HEK293 (cell line): ENCODE measurements around the gene TUT1.

Experiments used
- ATF2 ChIP-seq: fragments of 450-650 bp; formaldehyde crosslinking; IDR thresholded peaks from 2 replicates; pipeline ENCODE4 v1.5.1; 2016; ENCODE audit warnings: missing biosample characterization, missing genetic modification characterization, low read depth
- GLIS1 ChIP-seq: fragments of 450-650 bp; formaldehyde crosslinking; IDR thresholded peaks from 2 replicates; pipeline ENCODE4 v1.5.1; 2016; ENCODE audit warnings: missing biosample characterization, missing genetic modification characterization
- KLF1 ChIP-seq: fragments of 450-650 bp; formaldehyde crosslinking; IDR thresholded peaks from 2 replicates; pipeline ENCODE4 v1.5.1; 2016; ENCODE audit warnings: missing biosample characterization, missing genetic modification characterization
- KLF16 ChIP-seq: fragments of 450-650 bp; formaldehyde crosslinking; IDR thresholded peaks from 2 replicates; pipeline ENCODE4 v1.5.1; 2017; ENCODE audit warnings: missing biosample characterization, missing genetic modification characterization
- PATZ1 ChIP-seq: fragments of 450-650 bp; formaldehyde crosslinking; IDR thresholded peaks from 2 replicates; pipeline ENCODE4 v1.5.1; 2016; ENCODE audit warnings: missing biosample characterization, missing genetic modification characterization
- PRDM6 ChIP-seq: fragments of 450-650 bp; formaldehyde crosslinking; IDR thresholded peaks from 2 replicates; pipeline ENCODE4 v1.5.1; 2017; ENCODE audit warnings: missing biosample characterization, missing genetic modification characterization
- SCRT2 ChIP-seq: fragments of 450-650 bp; formaldehyde crosslinking; IDR thresholded peaks from 2 replicates; pipeline ENCODE4 v1.5.1; 2016; ENCODE audit warnings: missing biosample characterization, missing genetic modification characterization
- SP2 ChIP-seq: fragments of 450-650 bp; formaldehyde crosslinking; IDR thresholded peaks from 2 replicates; pipeline ENCODE4 v1.5.1; 2016; ENCODE audit warnings: missing biosample characterization, missing genetic modification characterization
- SP3 ChIP-seq: fragments of 450-650 bp; formaldehyde crosslinking; IDR thresholded peaks from 2 replicates; pipeline ENCODE4 v1.5.1; 2016; ENCODE audit warnings: missing biosample characterization, missing genetic modification characterization
- YY2 ChIP-seq: fragments of 450-650 bp; formaldehyde crosslinking; IDR thresholded peaks from 2 replicates; pipeline ENCODE4 v1.5.1; 2016; ENCODE audit warnings: missing biosample characterization, missing genetic modification characterization
- ZBTB17 ChIP-seq: fragments of 450-650 bp; formaldehyde crosslinking; IDR thresholded peaks from 2 replicates; pipeline ENCODE4 v1.5.1; 2016; ENCODE audit warnings: missing biosample characterization, missing genetic modification characterization
- ZFP41 ChIP-seq: fragments of 450-650 bp; formaldehyde crosslinking; IDR thresholded peaks from 2 replicates; pipeline ENCODE4 v1.5.1; 2016; ENCODE audit warnings: missing biosample characterization, missing genetic modification characterization, borderline replicate concordance
- ZFP69B ChIP-seq: fragments of 450-650 bp; formaldehyde crosslinking; IDR thresholded peaks from 2 replicates; pipeline ENCODE4 v1.5.1; 2016; ENCODE audit warnings: missing biosample characterization, missing genetic modification characterization
- ZNF112 ChIP-seq: fragments of 450-650 bp; formaldehyde crosslinking; IDR thresholded peaks from 2 replicates; pipeline ENCODE4 v1.5.0; 2017; ENCODE audit warnings: missing biosample characterization, missing genetic modification characterization
- ZNF114 ChIP-seq: fragments of 450-650 bp; formaldehyde crosslinking; IDR thresholded peaks from 2 replicates; pipeline ENCODE4 v1.5.0; 2017; ENCODE audit warnings: missing biosample characterization, missing genetic modification characterization
- ZNF169 ChIP-seq: fragments of 450-650 bp; formaldehyde crosslinking; IDR thresholded peaks from 2 replicates; pipeline ENCODE4 v1.5.1; 2016; ENCODE audit warnings: missing biosample characterization, missing genetic modification characterization
- ZNF184 ChIP-seq: fragments of 450-650 bp; IDR thresholded peaks from 2 replicates; pipeline ENCODE4 v1.5.1; 2018; ENCODE audit warnings: missing biosample characterization, mild to moderate bottlenecking, missing genetic modification characterization
- ZNF19 ChIP-seq: fragments of 450-650 bp; formaldehyde crosslinking; IDR thresholded peaks from 2 replicates; pipeline ENCODE4; 2016; ENCODE audit warnings: missing biosample characterization, missing genetic modification characterization, low read depth
- ZNF274 ChIP-seq, 2 experiments: fragments of 200-500 bp in 1 of 2; fragments of 450-650 bp in 1 of 2; sonication (Bioruptor generic) in 1 of 2; formaldehyde crosslinking in 1 of 2; IDR thresholded peaks; 2 replicates each; pipeline versions ENCODE4 v1.5.1 to v1.6.1; 2014 to 2016; ENCODE audit warnings: borderline replicate concordance in 1 of 2, inconsistent platforms in 1 of 2, low read length in 1 of 2, missing biosample characterization in 1 of 2, missing genetic modification characterization in 1 of 2
- ZNF48 ChIP-seq: fragments of 450-650 bp; formaldehyde crosslinking; IDR thresholded peaks from 2 replicates; pipeline ENCODE4 v1.5.1; 2016; ENCODE audit warnings: missing biosample characterization, missing genetic modification characterization
- ZNF514 ChIP-seq: fragments of 450-650 bp; formaldehyde crosslinking; IDR thresholded peaks from 2 replicates; pipeline ENCODE4 v1.5.1; 2016; ENCODE audit warnings: missing biosample characterization, missing genetic modification characterization
- ZNF555 ChIP-seq: fragments of 450-650 bp; formaldehyde crosslinking; conservative IDR thresholded peaks from 2 replicates; pipeline ENCODE4 v1.5.1; 2017; ENCODE audit warnings: missing biosample characterization, mild to moderate bottlenecking, missing genetic modification characterization, inconsistent platforms
- ZNF571 ChIP-seq: fragments of 450-650 bp; formaldehyde crosslinking; IDR thresholded peaks from 2 replicates; pipeline ENCODE4 v1.5.0; 2017; ENCODE audit warnings: missing biosample characterization, missing genetic modification characterization
- ZNF610 ChIP-seq: fragments of 450-650 bp; formaldehyde crosslinking; IDR thresholded peaks from 2 replicates; pipeline ENCODE4 v1.5.1; 2016; ENCODE audit warnings: missing biosample characterization, missing genetic modification characterization, borderline replicate concordance
- ZNF623 ChIP-seq: fragments of 450-650 bp; formaldehyde crosslinking; IDR thresholded peaks from 2 replicates; pipeline ENCODE4 v1.5.1; 2016; ENCODE audit warnings: missing biosample characterization, missing genetic modification characterization
- ZNF660 ChIP-seq: fragments of 450-650 bp; IDR thresholded peaks from 2 replicates; pipeline ENCODE4 v1.5.1; 2018; ENCODE audit warnings: missing biosample characterization, mild to moderate bottlenecking, missing genetic modification characterization
- ZNF704 ChIP-seq: fragments of 450-650 bp; formaldehyde crosslinking; IDR thresholded peaks from 2 replicates; pipeline ENCODE4 v1.5.1; 2016; ENCODE audit warnings: missing biosample characterization, missing genetic modification characterization
- ZNF776 ChIP-seq: fragments of 450-650 bp; formaldehyde crosslinking; IDR thresholded peaks from 2 replicates; pipeline ENCODE4 v1.5.0; 2017; ENCODE audit warnings: missing biosample characterization, missing genetic modification characterization, borderline replicate concordance
- ZXDB ChIP-seq: fragments of 450-650 bp; formaldehyde crosslinking; IDR thresholded peaks from 2 replicates; pipeline ENCODE4 v1.5.1; 2016; ENCODE audit warnings: missing biosample characterization, missing genetic modification characterization
- TF ChIP-seq, protein P1 (sequence below): fragments of 450-650 bp; formaldehyde crosslinking; IDR thresholded peaks from 2 replicates; pipeline ENCODE4 v1.5.1; 2017; ENCODE audit warnings: missing biosample characterization, missing genetic modification characterization
- TF ChIP-seq, protein P2 (sequence below): fragments of 450-650 bp; formaldehyde crosslinking; IDR thresholded peaks from 2 replicates; pipeline ENCODE4 v1.5.1; 2016; ENCODE audit warnings: missing biosample characterization, missing genetic modification characterization

The TUT1 gene

DNA sequence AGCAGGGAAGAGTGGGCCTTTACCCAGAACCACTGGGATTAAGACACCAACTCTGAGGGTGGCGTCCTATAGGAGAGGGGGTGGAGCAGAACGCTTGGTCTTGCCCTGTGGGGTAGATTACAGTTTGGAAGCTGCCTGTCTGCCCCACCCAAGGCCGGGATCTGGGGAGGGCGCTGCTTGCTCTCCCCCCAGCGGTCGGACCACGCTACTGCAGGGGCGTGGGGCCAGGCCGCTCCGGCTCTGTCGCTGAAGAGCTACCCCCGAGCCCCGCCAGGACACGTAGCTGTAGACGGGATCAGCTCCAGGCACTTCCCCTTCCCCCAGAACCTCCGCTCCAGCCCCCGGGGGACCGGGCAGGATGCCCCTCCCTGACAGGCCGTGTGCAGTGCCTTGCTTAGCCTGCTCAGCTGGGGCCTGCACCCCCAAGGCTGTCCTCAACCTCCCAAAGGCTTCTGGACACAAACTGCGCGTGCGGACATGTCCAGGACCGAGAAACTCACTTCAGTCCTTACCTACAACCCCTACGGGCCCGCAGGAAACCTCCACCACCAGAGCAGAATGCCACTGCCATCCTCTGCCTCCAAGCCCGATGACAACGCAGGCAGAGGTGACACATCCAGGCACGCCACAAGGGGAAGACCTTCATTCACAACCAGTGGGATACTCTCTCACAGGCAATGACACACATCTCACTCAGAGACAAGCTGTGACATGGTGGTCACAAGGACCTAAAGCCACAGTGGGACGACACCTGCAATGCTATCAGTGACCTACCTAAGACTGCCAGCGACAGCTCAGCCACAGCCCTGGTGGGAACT lies 48.4 kb downstream of the TUT1 start (continued):
- no peak for TF ChIP-seq ZNF48
- TF ChIP-seq, protein P1, sequence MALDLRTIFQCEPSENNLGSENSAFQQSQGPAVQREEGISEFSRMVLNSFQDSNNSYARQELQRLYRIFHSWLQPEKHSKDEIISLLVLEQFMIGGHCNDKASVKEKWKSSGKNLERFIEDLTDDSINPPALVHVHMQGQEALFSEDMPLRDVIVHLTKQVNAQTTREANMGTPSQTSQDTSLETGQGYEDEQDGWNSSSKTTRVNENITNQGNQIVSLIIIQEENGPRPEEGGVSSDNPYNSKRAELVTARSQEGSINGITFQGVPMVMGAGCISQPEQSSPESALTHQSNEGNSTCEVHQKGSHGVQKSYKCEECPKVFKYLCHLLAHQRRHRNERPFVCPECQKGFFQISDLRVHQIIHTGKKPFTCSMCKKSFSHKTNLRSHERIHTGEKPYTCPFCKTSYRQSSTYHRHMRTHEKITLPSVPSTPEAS (tag by site-specific recombination), result no peak
- TF ChIP-seq ZNF776 (tag by site-specific recombination), result no peak
- TF ChIP-seq, protein P2, sequence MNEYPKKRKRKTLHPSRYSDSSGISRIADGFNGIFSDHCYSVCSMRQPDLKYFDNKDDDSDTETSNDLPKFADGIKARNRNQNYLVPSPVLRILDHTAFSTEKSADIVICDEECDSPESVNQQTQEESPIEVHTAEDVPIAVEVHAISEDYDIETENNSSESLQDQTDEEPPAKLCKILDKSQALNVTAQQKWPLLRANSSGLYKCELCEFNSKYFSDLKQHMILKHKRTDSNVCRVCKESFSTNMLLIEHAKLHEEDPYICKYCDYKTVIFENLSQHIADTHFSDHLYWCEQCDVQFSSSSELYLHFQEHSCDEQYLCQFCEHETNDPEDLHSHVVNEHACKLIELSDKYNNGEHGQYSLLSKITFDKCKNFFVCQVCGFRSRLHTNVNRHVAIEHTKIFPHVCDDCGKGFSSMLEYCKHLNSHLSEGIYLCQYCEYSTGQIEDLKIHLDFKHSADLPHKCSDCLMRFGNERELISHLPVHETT, result no peak
- peak; percentile 77 for TF ChIP-seq KLF1
- no peak for TF ChIP-seq ZNF112 (tag by site-specific recombination)
- 0 out of 2 replicates have a peak, but pooled peaks have one; percentile 18 for TF ChIP-seq SP3 (tag by site-specific recombination)
- no peak for TF ChIP-seq ZNF19 (tag by site-specific recombination)
- peak; percentile 19; the same call in 1 of the 2 replicates for TF ChIP-seq SP2 (tag by site-specific recombination)
- no peak for TF ChIP-seq ZNF660 (tag by site-specific recombination)
- TF ChIP-seq ZNF555 (tag by site-specific recombination), result no peak
- no peak for TF ChIP-seq ZNF571 (tag by site-specific recombination)
- TF ChIP-seq ZNF274 (IDR thresholded peaks at IDR 0.05; ENCODE audit: low read length), result no peak
- no peak for TF ChIP-seq ZNF274 (tag by site-specific recombination; IDR thresholded peaks at IDR 0.05; ENCODE audit: borderline replicate concordance)
- no peak for TF ChIP-seq ZNF623 (tag by site-specific recombination)
- TF ChIP-seq SCRT2, result no peak
- no peak for TF ChIP-seq ATF2 (tag by site-specific recombination)
- TF ChIP-seq KLF16 (tag by site-specific recombination), result peak; percentile 57; the same call in 1 of the 2 replicates
- TF ChIP-seq ZBTB17, result peak; percentile 76
- TF ChIP-seq GLIS1 (tag by site-specific recombination), result peak; percentile 89
- no peak for TF ChIP-seq ZFP41 (tag by site-specific recombination)
- no peak for TF ChIP-seq YY2
- no peak for TF ChIP-seq PRDM6 (tag by site-specific recombination)
- TF ChIP-seq ZNF184, result no peak
- TF ChIP-seq ZFP69B, result no peak
- TF ChIP-seq ZNF114, result no peak
- peak; percentile 54; the same call in 1 of the 2 replicates for TF ChIP-seq ZNF610 (tag by site-specific recombination)
- no peak for TF ChIP-seq ZXDB (tag by site-specific recombination)
- TF ChIP-seq ZNF514, result no peak
- TF ChIP-seq PATZ1 (tag by site-specific recombination), result peak; percentile 72
- no peak for TF ChIP-seq ZNF704 (tag by site-specific recombination)
- TF ChIP-seq ZNF169 (tag by site-specific recombination), result no peak
